Hepatic stellate cell (primary cell): ENCODE data around the gene ANTXR2.

Experiments
- DNase-seq: peaks from one replicate; pipeline ENCODE4 v3.0.0; 2011; ENCODE audit warnings: low spot score

Gene ANTXR2

GRCh38 chr4:80069108-80069836 is 3.8 kb downstream of the ANTXR2 start:
- DNase-seq: no peak

GRCh38 chr4:80065601-80066000 is 7.4 kb downstream of the ANTXR2 start:
- DNase-seq: no peak

GRCh38 chr4:80062527-80062926 is 10.5 kb downstream of the ANTXR2 start:
- no peak for DNase-seq

GRCh38 chr4:80060804-80061203 is 12.2 kb downstream of the ANTXR2 start:
- DNase-seq: no peak

GRCh38 chr4:80058740-80059139 is 14.3 kb downstream of the ANTXR2 start:
- DNase-seq: no peak

- no peak for DNase-seq
Observed at GRCh38 chr4:80054375-80054774, 18.7 kb downstream of the ANTXR2 start.

GRCh38 chr4:80053140-80053910 is 19.7 kb downstream of the ANTXR2 start:
- no peak for DNase-seq

GRCh38 chr4:80049813-80050534 is 23.1 kb downstream of the ANTXR2 start:
- DNase-seq: no peak

GRCh38 chr4:80049402-80049801 is 23.6 kb downstream of the ANTXR2 start:
- DNase-seq: no peak

- DNase-seq: no peak
Observed at GRCh38 chr4:80045786-80046185, 27.2 kb downstream of the ANTXR2 start.

GRCh38 chr4:80043541-80043940 is 29.5 kb downstream of the ANTXR2 start:
- DNase-seq: no peak

- DNase-seq: no peak
Observed at GRCh38 chr4:80042821-80043220, 30.2 kb downstream of the ANTXR2 start.

- DNase-seq: no peak
Observed at GRCh38 chr4:80037864-80038263, 35.2 kb downstream of the ANTXR2 start.

- peak; percentile 32 for DNase-seq
Observed at GRCh38 chr4:80036949-80037685, 35.9 kb downstream of the ANTXR2 start.

- DNase-seq: no peak
Observed at GRCh38 chr4:80036306-80036705, 36.7 kb downstream of the ANTXR2 start.

GRCh38 chr4:80035336-80035735 is 37.7 kb downstream of the ANTXR2 start:
- DNase-seq: no peak

GRCh38 chr4:80033581-80033980 is 39.4 kb downstream of the ANTXR2 start:
- DNase-seq: no peak

GRCh38 chr4:80029364-80029763 is 43.7 kb downstream of the ANTXR2 start:
- no peak for DNase-seq

GRCh38 chr4:80027611-80028010 is 45.4 kb downstream of the ANTXR2 start:
- DNase-seq: no peak

GRCh38 chr4:80026100-80026499 is 46.9 kb downstream of the ANTXR2 start:
- DNase-seq: no peak

- no peak for DNase-seq
Observed at GRCh38 chr4:80024335-80024734, 48.7 kb downstream of the ANTXR2 start.

- no peak for DNase-seq
Observed at GRCh38 chr4:80022282-80022681, 50.7 kb downstream of the ANTXR2 start.
